K562 (cell line): ENCODE measurements around the gene ACTC1. TPM values are rescaled to one million over a fixed set of nuclear protein-coding genes. Genes with fewer than 3 reads are reported as not detected.

ENCODE experiments used
- ATAC-seq: fragments of 200-7000 bp; cut with Tn5 transposase; 3 replicates; pipeline ENCODE4 v1.9.1; 2020; ENCODE audit warnings: moderate library complexity
- BruUV-seq: library from RNA; stranded (reverse); fragments of 400-500 nt; replicated peaks from 2 replicates; lab custom pipeline; 2021; lab: Mats Ljungman, UMichigan
- CTCF ChIA-PET: fragments of 300-600 bp; formaldehyde crosslinking; extraction: SDS; loops from one replicate; lab custom pipeline; 2021; ENCODE audit warnings: low intra/inter-chr PET ratio; lab: Yijun Ruan, JAX
- POLR2A ChIA-PET: fragments of 300-600, 350-650 bp; sonication (Branson Sonifier 250); formaldehyde crosslinking; extraction: SDS; loops from one replicate; lab custom pipeline; 2021; ENCODE audit warnings: antibody characterized with exemption, inconsistent platforms; lab: Yijun Ruan, JAX
- DNase-seq, 4 experiments: peaks; one replicate each; pipeline versions ENCODE4 v3.0.0 to v3.0.0-alpha.2; 2011 to 2018; ENCODE audit warnings: low spot score in 3 of 4, mixed read lengths in 3 of 4; ENCODE audit errors: extremely low read depth in 1 of 4
- FAIRE-seq: peaks from 2 replicates; lab custom pipeline; 2011; peaks lifted over from hg19 to GRCh38; lab: Jason Lieb, UNC
- H2AFZ ChIP-seq: 2 replicates; pipeline ENCODE4 v1.6.0; 2011; ENCODE audit warnings: low read depth, low read length, control low read depth, inconsistent platforms
- H3K27ac ChIP-seq: fragments of 200-600 bp; 3 replicates; pipeline ENCODE4 v1.8.0; 2011; ENCODE audit warnings: low read depth, mild to moderate bottlenecking, control low read depth, inconsistent platforms, low read length, moderate library complexity, mixed read lengths; ENCODE audit errors: extremely low read depth
- H3K27me3 ChIP-seq, 2 experiments: fragments of 300-600 bp in 1 of 2; 2 replicates in 1 of 2; 3 replicates in 1 of 2; pipeline versions ENCODE4 v1.6.0 to v1.8.0; 2011; ENCODE audit warnings: inconsistent platforms in 2 of 2, low read length in 2 of 2, mild to moderate bottlenecking in 1 of 2, mixed read lengths in 1 of 2, moderate library complexity in 1 of 2; ENCODE audit not compliant: control insufficient read depth in 2 of 2, insufficient read depth in 2 of 2
- H3K36me3 ChIP-seq: fragments of 300-600 bp; 3 replicates; pipeline ENCODE4 v1.8.0; 2011; ENCODE audit warnings: mild to moderate bottlenecking, low read length, inconsistent platforms; ENCODE audit not compliant: control insufficient read depth, insufficient read depth
- H3K4me1 ChIP-seq, 2 experiments: fragments of 200-600 bp in 1 of 2; replicated peaks in 1 of 2; 2 replicates in 1 of 2; 3 replicates in 1 of 2; pipeline versions ENCODE4 v1.5.1 to v1.8.0; 2011; ENCODE audit warnings: inconsistent platforms in 2 of 2, low read length in 2 of 2, mild to moderate bottlenecking in 1 of 2, mixed read lengths in 1 of 2, moderate library complexity in 1 of 2; ENCODE audit not compliant: control insufficient read depth in 2 of 2, insufficient read depth in 2 of 2
- H3K4me2 ChIP-seq: 2 replicates; pipeline ENCODE4 v1.6.1; 2011; ENCODE audit warnings: low read length, control low read depth, inconsistent platforms, mixed read lengths; ENCODE audit not compliant: insufficient read depth
- H3K4me3 ChIP-seq: fragments of 200-600 bp; sonication (generic), shearing (Covaris generic); 2 replicates; pipeline ENCODE4 v1.5.1; 2016; ENCODE audit warnings: control low read depth, inconsistent platforms
- H3K79me2 ChIP-seq: fragments of 200-600 bp; 3 replicates; pipeline ENCODE4 v1.8.0; 2011; ENCODE audit warnings: low read length, inconsistent platforms; ENCODE audit not compliant: control insufficient read depth, insufficient read depth
- H3K9ac ChIP-seq, 2 experiments: 2 replicates each; pipeline versions ENCODE4 v1.6.0 to v1.6.1; 2011; ENCODE audit warnings: low read depth in 2 of 2, low read length in 2 of 2, control low read depth in 1 of 2, inconsistent platforms in 1 of 2, mild to moderate bottlenecking in 1 of 2, mixed read lengths in 1 of 2; ENCODE audit not compliant: insufficient read depth in 1 of 2
- H3K9me1 ChIP-seq: one replicate; pipeline ENCODE4 v1.6.0; 2011; ENCODE audit warnings: inconsistent platforms, mild to moderate bottlenecking, low read length, moderate library complexity; ENCODE audit not compliant: control insufficient read depth, insufficient read depth
- H3K9me3 ChIP-seq: replicated peaks from 2 replicates; pipeline ENCODE4 v1.5.1; 2011; ENCODE audit warnings: low read depth, low read length, inconsistent platforms; ENCODE audit not compliant: control insufficient read depth, insufficient read depth
- H4K20me1 ChIP-seq: replicated peaks from 2 replicates; pipeline ENCODE4 v1.6.1; 2011; ENCODE audit warnings: low read length, inconsistent platforms, mixed read lengths; ENCODE audit not compliant: control insufficient read depth, insufficient read depth
- CCNT2 ChIP-seq: IDR thresholded peaks from 2 replicates; pipeline ENCODE4 v1.6.1; 2011; ENCODE audit warnings: borderline replicate concordance, low read depth, mild to moderate bottlenecking, moderate library complexity, mixed read lengths, low read length; ENCODE audit not compliant: insufficient read length; ENCODE audit errors: extremely low read depth
- COPS2 ChIP-seq: fragments of 450-650 bp; conservative IDR thresholded peaks from 2 replicates; pipeline ENCODE4 v1.6.1; 2016; ENCODE audit warnings: mild to moderate bottlenecking, moderate library complexity
- DMBX1 ChIP-seq: fragments of 250-450 bp; sonication (Bioruptor Pico); IDR thresholded peaks from 2 replicates; pipeline ENCODE4 v1.8.0; 2022; ENCODE audit warnings: inconsistent platforms, mild to moderate bottlenecking, moderate library complexity, borderline replicate concordance
- DNMT1 ChIP-seq: fragments of 450-650 bp; IDR thresholded peaks from 2 replicates; pipeline ENCODE4 v1.6.1; 2016; ENCODE audit warnings: antibody characterized with exemption, mild to moderate bottlenecking
- HSF4 ChIP-seq: fragments of 250-450 bp; sonication (Bioruptor Pico); IDR thresholded peaks from 2 replicates; pipeline ENCODE4 v2.1.2; 2022; ENCODE audit warnings: mild to moderate bottlenecking, moderate library complexity, borderline replicate concordance
- NFIX ChIP-seq: fragments of 250-450 bp; sonication (Bioruptor Pico); IDR thresholded peaks from 2 replicates; pipeline ENCODE4 v1.4.0; 2020; ENCODE audit warnings: low read depth, mild to moderate bottlenecking, moderate library complexity
- PHF8 ChIP-seq: fragments of 200-600 bp; sonication (generic); IDR thresholded peaks from 2 replicates; pipeline ENCODE4 v1.6.1; 2012; ENCODE audit warnings: mixed run types, mild to moderate bottlenecking, inconsistent platforms, low read length, moderate library complexity, borderline replicate concordance
- PML ChIP-seq: IDR thresholded peaks from 2 replicates; pipeline ENCODE4 v1.6.1; 2012; ENCODE audit warnings: low read length, inconsistent platforms
- SUPT5H ChIP-seq: fragments of 450-650 bp; IDR thresholded peaks from 2 replicates; pipeline ENCODE4 v1.6.1; 2016
- ZNF431 ChIP-seq: sonication (generic); formaldehyde crosslinking; IDR thresholded peaks from 2 replicates; pipeline ENCODE4 v1.8.0; 2022; ENCODE audit warnings: mild to moderate bottlenecking, missing genetic modification reagents
- ZNF449 ChIP-seq: fragments of 250-450 bp; sonication (Bioruptor Pico); IDR thresholded peaks from 2 replicates; pipeline ENCODE4 v1.8.0; 2022; ENCODE audit warnings: moderate library complexity, mild to moderate bottlenecking, inconsistent platforms
- ZNF644 ChIP-seq: fragments of 200-800 bp; sonication (Bioruptor generic); IDR thresholded peaks from 2 replicates; pipeline ENCODE4 v1.6.1; 2016; ENCODE audit warnings: low read depth, missing genetic modification characterization, missing compliant biosample characterization
- ZNF780A ChIP-seq: fragments of 250-450 bp; sonication (Bioruptor Pico); IDR thresholded peaks from 2 replicates; pipeline ENCODE4 v1.5.0; 2021; ENCODE audit warnings: mild to moderate bottlenecking
- WGBS: fragments of 100-300 bp; shearing (Covaris generic); methylation state at CpG from one replicate; pipeline ENCODE4 v1.1.6; 2016; ENCODE audit warnings: low coverage, mixed read lengths; ENCODE audit not compliant: insufficient coverage; ENCODE audit errors: missing lambda C conversion rate; 5-methylcytosine and 5-hydroxymethylcytosine counted together
- in situ Hi-C: fragments of 300-500 bp; cut with MboI; formaldehyde crosslinking; loops from 4 replicates; pipeline ENCODE4 v1.15.0; 2018; ENCODE audit warnings: inconsistent platforms, mixed read lengths
- intact Hi-C: fragments of 100-400 bp; cut with micrococcal nuclease; formaldehyde crosslinking; loops from 2 replicates; pipeline ENCODE4 v1.14.2; 2022
- polyA plus RNA-seq, 8 experiments: library from polyadenylated mRNA; depleted of rRNA in 4 of 8; stranded (reverse) in 5 of 8; unstranded in 3 of 8; fragments of >200 nt; fragmentation: Nextera tagmentation in 2 of 8; fragmentation: Illumina TruSeq in 1 of 8; extraction: Ambion mirVana in 2 of 8; extraction: Trizol in 1 of 8; gene quantifications; 2 replicates each; pipeline versions ENCODE4 v1.2.1 to v1.2.3, GENCODE V29; 2011 to 2014; ENCODE audit warnings: inconsistent platforms in 1 of 8, missing spikeins in 1 of 8
- total RNA-seq, 7 experiments: library from RNA; depleted of rRNA in 6 of 7; stranded (reverse); fragments of >200 nt in 6 of 7; fragmentation: Illumina TruSeq in 2 of 7; extraction: Trizol in 2 of 7; gene quantifications; 2 replicates each; pipeline versions ENCODE4 v1.2.1 to v1.2.3, GENCODE V29; 2011 to 2021; ENCODE audit warnings: low replicate concordance in 1 of 7
- TF ChIP-seq, protein P1 (sequence below): sonication (generic); formaldehyde crosslinking; IDR thresholded peaks from 2 replicates; pipeline ENCODE4 v1.8.1; 2022; ENCODE audit warnings: missing genetic modification reagents

Gene ACTC1
- total and polyA plus RNA-seq, 9 of the 15 experiments (the other 6 are each of a cell fraction or from before 2014, with no cell fraction given), result 0.08 to 0.84 (median 0.17) TPM; not detected in 3

- Histone ChIP-seq H3K9ac (no peak overlapping the region), H3K27ac (no peak overlapping the region), H3K4me2 (no peak overlapping the region), H3K4me3 (no peak overlapping the region), H3K9me1 (no peaks in the 10 kb centered on the region), H3K36me3 (no peaks in the 10 kb centered on the region), H3K79me2 (no peaks in the 10 kb centered on the region), H3K27me3 (peaks cover 9 to 22% of the 10 kb centered on the region in 2 experiments; a peak in 3 of 5 replicates), H2AFZ (no peak overlapping the region), H3K9me3 (no peaks in the 10 kb centered on the region), H4K20me1 (no peaks in the 10 kb centered on the region), H3K4me1 (peaks cover 0 to 7% of the 10 kb centered on the region in 2 experiments; a peak in 1 of 5 replicates)
- in situ Hi-C loops, result no loop called here
- ATAC-seq (no peak), DNase-seq (no peak), FAIRE-seq (no peak)
- ChIA-PET CTCF (no interaction called here), POLR2A (interaction anchor here (1.2 kb wide), 1 partner anchor 9 kb away, joined by 3 read pairs; no protein-coding TSS in a partner anchor)
- no TSS peak for BruUV-seq
- TF ChIP-seq HSF4 (CRISPR knock-in tag) (no peak), ZNF644 (tag) (no peak), SUPT5H (no peak), PML (no peak), ZNF431 (CRISPR knock-in tag) (no peak), COPS2 (no peak), ZNF780A (no peak), CCNT2 (no peak), DNMT1 (no peak), NFIX (CRISPR knock-in tag) (no peak), PHF8 (no peak), DMBX1 (no peak), ZNF449 (CRISPR knock-in tag) (no peak)
- TF ChIP-seq, protein P1, sequence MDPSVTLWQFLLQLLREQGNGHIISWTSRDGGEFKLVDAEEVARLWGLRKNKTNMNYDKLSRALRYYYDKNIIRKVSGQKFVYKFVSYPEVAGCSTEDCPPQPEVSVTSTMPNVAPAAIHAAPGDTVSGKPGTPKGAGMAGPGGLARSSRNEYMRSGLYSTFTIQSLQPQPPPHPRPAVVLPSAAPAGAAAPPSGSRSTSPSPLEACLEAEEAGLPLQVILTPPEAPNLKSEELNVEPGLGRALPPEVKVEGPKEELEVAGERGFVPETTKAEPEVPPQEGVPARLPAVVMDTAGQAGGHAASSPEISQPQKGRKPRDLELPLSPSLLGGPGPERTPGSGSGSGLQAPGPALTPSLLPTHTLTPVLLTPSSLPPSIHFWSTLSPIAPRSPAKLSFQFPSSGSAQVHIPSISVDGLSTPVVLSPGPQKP (CRISPR knock-in tag), result no peak
- TF ChIP-seq, all 486 proteins: peak for 0
- intact Hi-C loops, result no loop called here
- WGBS, result 0% methylated on average over 4 of the region's 4 CpGs
These were observed 45.7 kb downstream of the ACTC1 start for GRCh38 chr15:34749691-34750090.

Other genes with a start within 250 kb of the ACTC1 start
- 42.7 and 54.1 TPM in 2 replicates for gene GOLGA8B, start 211.9 kb downstream of the ACTC1 start, total RNA-seq (2014; rRNA removed)
- gene GOLGA8B, start 211.9 kb downstream of the ACTC1 start, total RNA-seq (2014; rRNA removed; fragmentation: Illumina TruSeq; extraction: Trizol), result 45.5 and 53.2 TPM in 2 replicates
- 33.8 TPM in 2 replicates for gene GOLGA8B, start 211.9 kb downstream of the ACTC1 start, total RNA-seq (2015; rRNA removed; fragmentation: Illumina TruSeq; extraction: Trizol)
- 65.3 and 79.5 TPM in 2 replicates for gene GOLGA8B, start 211.9 kb downstream of the ACTC1 start, total RNA-seq (2021)
- 120 and 133 TPM in 2 replicates for gene GOLGA8B, start 211.9 kb downstream of the ACTC1 start, polyA plus RNA-seq (2011; rRNA removed)
- gene GOLGA8B, start 211.9 kb downstream of the ACTC1 start, polyA plus RNA-seq (2014; fragmentation: Illumina TruSeq; extraction: Trizol), result 63.1 and 84.4 TPM in 2 replicates
- gene GOLGA8B, start 211.9 kb downstream of the ACTC1 start, polyA plus RNA-seq (2014; fragmentation: Nextera tagmentation; extraction: Ambion mirVana), result 10 to 100 TPM in 1 of 2 experiments, 1 to 10 TPM in 1; 7.9 to 10.2 TPM
- 166 and 236 TPM in 2 replicates for gene GOLGA8B, start 211.9 kb downstream of the ACTC1 start, polyA plus RNA-seq (2014; rRNA removed)
- gene GJD2, start 40.6 kb downstream of the ACTC1 start, total RNA-seq (2014; rRNA removed), result not detected in 2 replicates
- gene GJD2, start 40.6 kb downstream of the ACTC1 start, total RNA-seq (2014; rRNA removed; fragmentation: Illumina TruSeq; extraction: Trizol), result not detected in 2 replicates
- gene GJD2, start 40.6 kb downstream of the ACTC1 start, total RNA-seq (2015; rRNA removed; fragmentation: Illumina TruSeq; extraction: Trizol), result not detected in 2 replicates
- gene GJD2, start 40.6 kb downstream of the ACTC1 start, total RNA-seq (2021), result not detected in 2 replicates
- gene GJD2, start 40.6 kb downstream of the ACTC1 start, polyA plus RNA-seq (2011; rRNA removed), result not detected in 2 replicates
- not detected in 2 replicates for gene GJD2, start 40.6 kb downstream of the ACTC1 start, polyA plus RNA-seq (2014; fragmentation: Illumina TruSeq; extraction: Trizol)
- not detected for gene GJD2, start 40.6 kb downstream of the ACTC1 start, polyA plus RNA-seq (2014; fragmentation: Nextera tagmentation; extraction: Ambion mirVana)
- not detected in 2 replicates for gene GJD2, start 40.6 kb downstream of the ACTC1 start, polyA plus RNA-seq (2014; rRNA removed)
- 22.0 and 31.8 TPM in 2 replicates for gene AQR, start 174.2 kb upstream of the ACTC1 start, total RNA-seq (2014; rRNA removed)
- gene AQR, start 174.2 kb upstream of the ACTC1 start, total RNA-seq (2014; rRNA removed; fragmentation: Illumina TruSeq; extraction: Trizol), result 49.3 and 58.4 TPM in 2 replicates
- gene AQR, start 174.2 kb upstream of the ACTC1 start, total RNA-seq (2015; rRNA removed; fragmentation: Illumina TruSeq; extraction: Trizol), result 48.6 and 53.4 TPM in 2 replicates
- gene AQR, start 174.2 kb upstream of the ACTC1 start, total RNA-seq (2021), result 39.3 and 39.4 TPM in 2 replicates
- gene AQR, start 174.2 kb upstream of the ACTC1 start, polyA plus RNA-seq (2011; rRNA removed), result 55.3 and 62.9 TPM in 2 replicates
- 43.6 and 59.4 TPM in 2 replicates for gene AQR, start 174.2 kb upstream of the ACTC1 start, polyA plus RNA-seq (2014; fragmentation: Illumina TruSeq; extraction: Trizol)
- 10 to 100 TPM; 27.9 to 39.2 TPM for gene AQR, start 174.2 kb upstream of the ACTC1 start, polyA plus RNA-seq (2014; fragmentation: Nextera tagmentation; extraction: Ambion mirVana)
- 25.0 and 28.5 TPM in 2 replicates for gene AQR, start 174.2 kb upstream of the ACTC1 start, polyA plus RNA-seq (2014; rRNA removed)
- 19.8 and 25.6 TPM in 2 replicates for gene ZNF770, start 192.7 kb upstream of the ACTC1 start, total RNA-seq (2014; rRNA removed)
- gene ZNF770, start 192.7 kb upstream of the ACTC1 start, total RNA-seq (2014; rRNA removed; fragmentation: Illumina TruSeq; extraction: Trizol), result 48.4 and 52.8 TPM in 2 replicates
- 35.6 and 40.3 TPM in 2 replicates for gene ZNF770, start 192.7 kb upstream of the ACTC1 start, total RNA-seq (2015; rRNA removed; fragmentation: Illumina TruSeq; extraction: Trizol)
- 45.5 and 52.1 TPM in 2 replicates for gene ZNF770, start 192.7 kb upstream of the ACTC1 start, total RNA-seq (2021)
- 48.1 and 50.8 TPM in 2 replicates for gene ZNF770, start 192.7 kb upstream of the ACTC1 start, polyA plus RNA-seq (2011; rRNA removed)
- 33.8 and 40.9 TPM in 2 replicates for gene ZNF770, start 192.7 kb upstream of the ACTC1 start, polyA plus RNA-seq (2014; fragmentation: Illumina TruSeq; extraction: Trizol)
- 1 to 10 TPM; 3.4 to 5.2 TPM for gene ZNF770, start 192.7 kb upstream of the ACTC1 start, polyA plus RNA-seq (2014; fragmentation: Nextera tagmentation; extraction: Ambion mirVana)
- 20.5 and 24.6 TPM in 2 replicates for gene ZNF770, start 192.7 kb upstream of the ACTC1 start, polyA plus RNA-seq (2014; rRNA removed)